GM18858 (cell line): ENCODE data around the gene PFKP.

Experiments
- ATAC-seq: cut with Tn5 transposase; IDR thresholded peaks from one replicate; pipeline ENCODE4 v1.9.1; 2021; ENCODE audit not compliant: unreplicated experiment

Gene PFKP

DNA sequence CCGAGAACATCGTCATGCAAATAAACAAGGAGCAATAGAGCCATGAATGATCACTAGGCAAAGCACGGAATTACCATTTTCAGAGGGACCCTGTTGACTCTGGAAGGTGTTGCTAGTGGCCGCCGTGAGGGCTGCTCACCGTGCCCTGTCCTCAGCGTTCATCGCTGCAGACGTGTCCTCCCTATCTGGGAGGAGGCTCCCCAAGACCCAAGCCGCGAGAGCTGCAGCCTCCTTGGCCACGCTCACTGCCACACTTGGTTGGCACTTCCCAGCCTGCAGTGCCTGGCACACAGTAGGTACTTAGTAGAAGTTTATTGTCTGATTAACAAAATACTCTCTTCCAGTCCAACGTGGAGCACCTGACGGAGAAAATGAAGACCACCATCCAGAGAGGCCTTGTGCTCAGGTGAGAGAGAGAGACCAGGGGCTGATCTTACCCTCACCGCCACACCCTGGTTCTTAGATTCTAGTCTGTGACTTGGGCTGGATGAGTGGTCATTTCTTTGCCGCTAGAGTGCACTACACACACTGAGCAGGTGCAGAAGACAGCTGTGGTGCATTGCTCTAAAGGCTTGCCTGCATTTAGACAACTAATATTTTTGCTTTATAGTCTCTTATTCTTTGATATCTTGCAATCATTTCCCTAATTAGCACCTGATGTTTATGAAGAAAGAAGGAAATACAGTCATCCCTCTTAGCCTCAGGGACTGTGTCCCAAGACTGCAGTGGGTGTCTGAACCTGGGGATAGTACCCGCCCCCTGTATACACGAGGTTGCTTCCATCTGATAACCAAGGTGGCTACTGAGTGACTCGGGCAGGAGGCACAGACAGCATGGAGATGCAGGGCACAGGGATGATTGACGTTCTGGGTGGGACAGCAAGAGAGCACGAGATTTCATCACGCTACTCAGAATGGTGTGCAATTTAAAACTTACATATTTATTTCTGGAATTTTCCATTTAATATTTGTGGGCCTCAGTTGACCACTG, 65.0 kb downstream of the PFKP start:
- ATAC-seq, result no peak

DNA sequence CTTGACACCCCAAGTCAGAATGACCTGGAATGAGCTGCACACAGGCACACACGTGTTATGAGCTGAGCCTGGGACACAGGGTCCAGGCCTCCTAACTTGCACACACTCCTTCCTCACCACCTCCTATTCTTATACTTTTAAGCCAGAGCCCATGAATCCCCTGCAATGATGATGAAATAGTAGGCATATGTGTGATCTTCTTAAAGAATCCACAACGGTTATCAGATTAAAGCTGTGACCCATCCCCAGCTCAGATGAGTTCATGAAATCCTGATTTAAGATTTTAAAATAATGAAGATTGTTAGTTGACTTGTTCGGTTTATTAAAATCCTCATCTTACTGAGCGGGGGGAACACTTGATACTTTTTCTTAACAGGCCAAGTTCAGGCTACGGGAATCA, 66.6 kb downstream of the PFKP start:
- ATAC-seq, result no peak

- no peak for ATAC-seq
Measured at GRCh38 chr10:3135006-3135405, 67.7 kb downstream of the PFKP start.

DNA sequence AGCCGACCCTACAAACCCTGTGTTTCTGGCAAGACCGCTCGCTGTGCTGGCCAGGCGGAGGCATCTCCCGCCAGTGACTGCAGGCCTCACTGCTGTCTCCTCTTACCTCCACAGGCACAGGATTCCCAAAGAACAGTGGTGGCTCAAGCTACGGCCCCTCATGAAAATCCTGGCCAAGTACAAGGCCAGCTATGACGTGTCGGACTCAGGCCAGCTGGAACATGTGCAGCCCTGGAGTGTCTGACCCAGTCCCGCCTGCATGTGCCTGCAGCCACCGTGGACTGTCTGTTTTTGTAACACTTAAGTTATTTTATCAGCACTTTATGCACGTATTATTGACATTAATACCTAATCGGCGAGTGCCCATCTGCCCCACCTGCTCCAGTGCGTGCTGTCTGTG, 69.0 kb downstream of the PFKP start:
- no peak for ATAC-seq

DNA sequence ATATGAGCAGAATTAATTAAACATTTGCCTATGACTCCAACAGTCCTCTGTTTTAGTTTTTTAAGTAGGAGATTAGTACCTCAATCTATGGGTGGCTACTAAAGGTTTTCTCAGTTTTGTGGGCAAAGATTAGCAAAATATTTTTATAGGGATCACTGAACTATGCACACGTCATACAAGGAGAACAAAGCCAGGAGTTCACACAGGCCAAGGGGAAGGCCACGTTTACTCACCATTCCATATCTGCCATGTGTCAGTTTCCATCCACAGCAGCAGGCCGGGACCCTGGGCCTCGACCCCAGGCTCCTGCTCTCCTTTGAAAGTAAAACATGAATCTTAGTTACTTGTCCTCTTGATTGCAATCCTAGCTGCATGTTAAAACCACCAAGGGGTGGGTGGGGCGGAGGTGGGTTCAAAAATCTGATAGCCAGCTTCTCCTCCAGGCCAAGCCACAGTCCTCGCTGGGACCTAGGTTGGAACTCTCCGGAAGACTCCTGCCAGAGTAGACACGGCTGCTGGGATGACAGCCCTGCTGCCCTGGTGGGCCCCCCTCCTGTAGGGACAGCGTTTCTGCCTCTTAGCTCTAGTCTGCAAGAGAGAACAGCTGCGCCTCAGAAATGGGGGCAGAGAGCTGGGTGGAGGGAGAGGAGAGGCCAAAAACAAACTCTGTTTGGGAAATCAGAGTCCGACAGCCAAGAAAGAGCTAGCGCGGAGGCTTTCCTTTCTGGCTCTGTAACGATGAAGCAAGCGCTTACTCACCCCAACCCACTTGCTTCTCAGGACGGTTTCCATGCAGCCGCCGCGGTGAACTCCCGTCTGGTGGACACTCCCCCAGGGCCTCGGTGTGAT, 69.6 kb downstream of the PFKP start:
- no peak for ATAC-seq

DNA sequence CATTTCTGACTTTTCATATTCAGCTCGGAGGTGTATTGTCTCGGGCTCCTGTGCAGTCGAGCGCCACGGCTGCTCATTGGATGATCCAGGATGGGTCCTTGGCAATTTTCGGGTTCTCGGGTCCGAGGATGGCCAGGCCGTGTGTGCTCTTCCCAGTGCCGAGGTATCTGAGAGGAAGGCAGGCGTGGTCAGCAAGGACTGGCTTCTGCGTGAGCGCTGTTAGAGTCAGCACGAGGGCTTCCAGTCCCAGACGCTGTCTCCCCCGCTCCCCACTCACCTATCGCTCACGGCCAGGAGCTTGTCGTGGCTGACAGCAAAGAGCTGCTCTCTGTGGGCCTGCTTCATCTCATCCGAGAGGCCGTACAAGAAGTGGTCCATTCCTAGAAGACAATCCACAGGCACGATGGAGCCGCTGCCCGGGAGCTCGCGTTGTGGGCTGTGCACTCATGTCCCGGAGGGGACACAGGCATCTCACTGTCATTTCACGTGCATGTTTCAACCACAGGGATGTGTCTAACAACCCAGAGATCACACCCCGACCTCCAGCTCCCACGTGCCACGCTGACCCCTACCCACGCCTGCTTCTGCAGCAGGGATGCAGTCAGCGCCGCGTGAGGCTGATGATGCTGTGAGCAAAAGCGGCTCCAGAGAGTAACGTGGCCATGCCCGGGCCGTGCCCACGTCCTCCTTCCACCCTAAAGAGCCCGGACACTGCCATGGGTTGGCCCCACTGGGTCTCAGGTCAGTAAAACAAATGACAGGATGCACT, 70.8 kb downstream of the PFKP start:
- no peak for ATAC-seq

GRCh38 chr10:3139216-3139910, 72.0 kb downstream of the PFKP start:
- ATAC-seq, result no peak

DNA sequence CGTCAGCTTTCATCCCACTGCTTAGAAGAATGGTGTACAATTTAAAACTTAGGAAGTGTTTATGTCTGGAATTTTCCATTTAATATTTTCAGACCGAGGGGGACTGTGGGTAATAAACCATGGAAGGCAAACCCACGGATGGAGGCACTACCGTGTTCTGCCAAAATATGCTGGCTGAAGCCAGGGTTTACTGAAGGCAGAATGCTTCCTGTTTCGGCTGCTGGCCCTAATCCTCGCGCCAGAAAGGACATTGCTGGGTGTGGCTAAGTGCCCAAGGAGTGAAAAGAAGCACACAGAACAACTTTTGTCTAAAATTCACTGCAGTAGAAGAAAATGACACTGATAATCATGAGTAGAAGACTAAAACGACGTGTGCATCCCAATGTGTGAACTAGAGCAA, 72.9 kb downstream of the PFKP start:
- no peak for ATAC-seq

DNA sequence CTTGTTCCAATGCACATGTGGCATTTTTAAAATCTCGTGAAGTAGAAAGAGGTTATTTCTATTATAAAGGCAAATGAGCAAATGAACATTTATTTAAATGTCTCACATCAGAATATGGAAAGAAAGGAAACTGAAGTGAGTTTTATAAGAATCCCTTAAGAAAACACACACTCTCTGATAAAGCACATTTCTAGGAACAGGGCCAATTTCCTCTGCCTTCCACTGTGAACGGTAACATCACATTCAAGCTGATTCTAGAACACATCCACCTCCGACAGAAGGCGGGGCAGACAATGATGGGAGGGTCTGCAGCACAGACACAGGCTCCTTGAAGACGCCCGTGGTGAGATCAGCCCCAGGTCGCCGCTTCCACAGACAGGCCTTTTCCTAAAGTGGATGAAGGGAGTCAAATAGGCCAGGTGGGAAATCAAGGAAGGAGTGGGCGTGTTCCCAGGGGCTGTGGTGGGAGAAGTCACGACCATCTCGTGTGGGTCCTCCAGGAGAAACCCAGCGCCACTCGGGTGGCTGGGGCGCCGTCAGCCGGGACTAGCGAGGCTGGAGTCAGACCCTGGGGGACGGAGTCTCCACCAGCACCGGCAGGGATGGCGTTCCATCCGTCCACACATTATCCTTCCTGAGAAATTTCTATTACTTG, 74.1 kb downstream of the PFKP start:
- no peak for ATAC-seq

GRCh38 chr10:3142146-3142875, 75.0 kb downstream of the PFKP start:
- ATAC-seq, result no peak

GRCh38 chr10:3143366-3143765, 76.0 kb downstream of the PFKP start:
- no peak for ATAC-seq

- ATAC-seq, result no peak
Measured at GRCh38 chr10:3143791-3144434, 76.6 kb downstream of the PFKP start.

GRCh38 chr10:3145366-3145765, 78.0 kb downstream of the PFKP start:
- no peak for ATAC-seq

DNA sequence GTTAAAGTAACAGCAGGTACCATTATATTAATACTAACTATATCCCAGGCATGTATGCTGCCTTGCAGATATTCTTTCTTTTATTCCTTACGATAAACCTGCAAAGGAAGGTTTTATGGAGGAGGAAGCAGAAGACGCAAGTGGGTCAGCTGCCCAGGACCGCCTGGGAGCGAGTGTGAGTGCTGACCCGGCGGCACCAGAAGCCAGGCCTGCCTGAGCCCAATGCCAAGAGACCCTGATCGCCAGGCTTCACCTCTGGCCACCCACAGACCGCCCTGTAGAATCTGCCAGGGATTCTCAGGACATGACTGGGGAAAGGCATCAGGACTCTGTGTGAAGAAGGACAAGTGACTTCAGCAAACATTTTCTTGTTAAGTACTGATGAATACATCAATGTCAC, 78.9 kb downstream of the PFKP start:
- ATAC-seq, result no peak

DNA sequence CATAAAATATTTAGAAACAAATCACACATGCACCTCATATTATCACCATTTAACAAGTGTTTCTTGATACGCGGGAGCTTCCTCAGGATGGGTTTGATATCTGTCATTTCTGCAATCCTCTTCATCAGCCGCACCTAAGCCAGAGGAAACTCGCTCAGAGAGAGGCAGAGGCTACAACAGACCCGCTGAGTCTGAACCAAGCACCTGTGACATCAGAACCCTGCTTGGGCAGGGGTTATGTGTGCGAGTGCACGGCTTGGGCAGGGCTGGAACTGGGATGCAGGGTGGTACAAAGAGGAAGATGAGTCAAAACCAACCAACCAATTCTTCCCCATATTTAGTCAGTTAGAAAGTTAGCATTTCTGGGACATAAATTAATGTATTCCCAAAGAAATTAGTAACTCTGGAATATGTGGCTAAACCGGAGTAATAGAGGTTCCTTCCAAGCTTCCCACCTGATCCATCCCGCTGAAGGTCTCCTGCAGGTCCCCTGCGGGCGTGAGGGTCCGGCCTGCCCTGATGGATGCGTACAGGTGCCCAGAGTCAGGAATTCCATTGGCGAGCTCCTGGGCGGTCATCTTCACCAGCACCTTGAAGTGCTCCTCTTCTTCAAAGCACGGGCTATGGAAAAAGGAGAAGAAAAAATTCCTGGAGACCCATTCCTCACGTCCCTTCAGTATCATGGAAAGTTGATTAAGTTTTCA, 79.9 kb downstream of the PFKP start:
- ATAC-seq, result no peak

- ATAC-seq, result no peak
Measured at GRCh38 chr10:3148041-3148440, 80.7 kb downstream of the PFKP start.

GRCh38 chr10:3148994-3149393, 81.6 kb downstream of the PFKP start:
- ATAC-seq, result no peak

- ATAC-seq, result no peak
Measured at GRCh38 chr10:3149918-3150317, 82.6 kb downstream of the PFKP start.
